GM21786 (cell line): ENCODE results near the gene RAD9B.

Experiments used
- ATAC-seq: cut with Tn5 transposase; IDR thresholded peaks from one replicate; pipeline ENCODE4 v1.9.1; 2021; ENCODE audit not compliant: unreplicated experiment

RAD9B gene

DNA sequence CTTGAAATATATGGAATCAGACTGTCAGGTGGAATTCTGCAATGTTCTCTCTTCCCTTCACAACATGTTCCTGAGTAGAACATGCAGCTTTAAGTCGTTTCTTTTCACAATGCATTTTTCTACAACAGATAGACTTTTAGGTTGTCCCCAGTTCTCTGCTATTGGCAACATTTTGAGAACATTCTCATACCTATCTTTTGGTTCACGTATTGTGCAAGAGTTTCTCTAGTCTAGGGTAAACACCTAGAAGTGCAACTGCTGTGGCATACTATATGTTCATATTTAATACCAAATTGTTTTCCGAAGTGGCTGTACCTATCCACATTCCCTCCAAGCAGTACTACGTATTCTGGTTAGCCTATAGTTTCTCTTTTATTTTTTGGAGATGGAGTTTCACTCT, 48.9 kb downstream of the RAD9B start:
- no peak for ATAC-seq
